ENCODE results near the gene SNAP23.

SNAP23 gene

DNA sequence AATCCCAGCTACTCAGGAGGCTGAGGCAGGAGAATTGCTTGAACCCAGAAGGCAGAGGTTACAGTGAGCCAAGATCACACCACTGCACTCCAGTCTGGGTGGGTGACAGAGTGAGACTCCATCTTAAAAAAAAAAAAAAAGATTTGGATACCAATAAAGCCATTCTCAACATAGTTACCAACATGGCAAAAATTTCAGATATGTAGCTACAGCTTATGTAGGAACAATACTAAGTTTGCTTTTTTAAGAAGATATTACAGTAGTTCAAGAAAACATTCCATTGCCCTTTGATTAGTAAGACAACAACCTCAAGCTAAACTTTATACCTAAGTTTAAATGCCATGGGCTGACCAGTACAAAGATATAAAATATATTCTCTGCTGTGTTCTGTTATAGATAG, 38.9 kb upstream of the SNAP23 start:
- TF ChIP-seq, protein P1, sequence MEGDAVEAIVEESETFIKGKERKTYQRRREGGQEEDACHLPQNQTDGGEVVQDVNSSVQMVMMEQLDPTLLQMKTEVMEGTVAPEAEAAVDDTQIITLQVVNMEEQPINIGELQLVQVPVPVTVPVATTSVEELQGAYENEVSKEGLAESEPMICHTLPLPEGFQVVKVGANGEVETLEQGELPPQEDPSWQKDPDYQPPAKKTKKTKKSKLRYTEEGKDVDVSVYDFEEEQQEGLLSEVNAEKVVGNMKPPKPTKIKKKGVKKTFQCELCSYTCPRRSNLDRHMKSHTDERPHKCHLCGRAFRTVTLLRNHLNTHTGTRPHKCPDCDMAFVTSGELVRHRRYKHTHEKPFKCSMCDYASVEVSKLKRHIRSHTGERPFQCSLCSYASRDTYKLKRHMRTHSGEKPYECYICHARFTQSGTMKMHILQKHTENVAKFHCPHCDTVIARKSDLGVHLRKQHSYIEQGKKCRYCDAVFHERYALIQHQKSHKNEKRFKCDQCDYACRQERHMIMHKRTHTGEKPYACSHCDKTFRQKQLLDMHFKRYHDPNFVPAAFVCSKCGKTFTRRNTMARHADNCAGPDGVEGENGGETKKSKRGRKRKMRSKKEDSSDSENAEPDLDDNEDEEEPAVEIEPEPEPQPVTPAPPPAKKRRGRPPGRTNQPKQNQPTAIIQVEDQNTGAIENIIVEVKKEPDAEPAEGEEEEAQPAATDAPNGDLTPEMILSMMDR (IDR thresholded peaks at IDR 0.05; ENCODE audit: control insufficient read depth, extremely low read depth, insufficient read depth): no peak
- H3K4me3 ChIP-seq (ENCODE audit: low read depth, low read length): no peak overlapping the region
- no peak for DNase-seq (ENCODE audit: low read depth)

- DNase-seq (ENCODE audit: low read depth): no peak
- H3K4me3 ChIP-seq (ENCODE audit: low read depth, low read length): no peak overlapping the region
- TF ChIP-seq, protein P1 (IDR thresholded peaks at IDR 0.05; ENCODE audit: control insufficient read depth, extremely low read depth, insufficient read depth): no peak
Observed at GRCh38 chr15:42456971-42457370, 38.5 kb upstream of the SNAP23 start.

DNA sequence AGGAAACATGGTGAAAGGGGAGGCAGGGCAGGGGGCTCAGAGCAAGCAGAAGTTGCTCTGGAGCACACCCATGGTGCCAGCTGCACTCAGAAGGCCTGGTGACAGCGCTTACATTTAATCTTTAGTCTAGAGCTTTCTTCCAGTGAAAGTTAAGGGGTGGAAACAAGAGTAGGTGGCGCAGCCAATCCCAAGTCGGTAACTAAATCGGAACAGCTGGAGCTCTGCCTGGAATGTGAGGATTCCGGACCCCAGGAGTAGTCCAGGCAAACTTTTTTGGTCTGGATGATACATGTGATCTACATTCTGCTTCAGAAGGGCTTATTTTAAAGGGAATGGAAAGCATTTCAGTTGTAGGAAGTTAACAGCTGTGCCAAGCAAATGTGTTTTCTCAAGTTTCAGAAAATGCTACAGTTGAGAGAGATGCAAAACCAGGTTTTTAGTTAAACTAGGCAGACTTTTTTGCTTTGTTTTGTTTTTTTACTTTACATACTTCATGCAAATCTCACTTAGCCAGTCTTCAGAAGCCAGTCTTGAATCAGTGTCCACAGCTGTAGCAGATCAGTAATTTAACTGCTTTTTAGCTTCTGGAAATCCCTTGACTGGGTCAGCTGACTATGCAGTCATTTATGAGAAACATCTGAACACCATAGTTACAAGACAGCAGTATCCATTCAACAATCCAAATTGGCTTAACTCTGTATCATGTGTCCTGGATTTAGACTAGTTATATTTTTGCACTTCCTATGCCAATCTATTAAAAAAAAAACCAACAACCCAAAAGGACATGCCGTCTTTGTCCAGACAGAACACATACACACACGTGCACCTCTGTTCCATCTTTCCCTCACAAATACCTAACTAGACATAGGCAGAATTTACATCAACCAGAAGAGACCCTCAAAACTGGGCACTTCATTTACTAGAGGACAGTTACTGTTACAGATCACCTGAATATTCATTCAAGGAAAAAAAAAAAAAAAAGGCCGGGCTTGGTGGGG, 37.7 kb upstream of the SNAP23 start:
- peak; percentile 18 for DNase-seq (ENCODE audit: low read depth)
- H3K4me3 ChIP-seq (ENCODE audit: low read depth, low read length): no peak overlapping the region
- TF ChIP-seq, protein P1 (IDR thresholded peaks at IDR 0.05; ENCODE audit: control insufficient read depth, extremely low read depth, insufficient read depth): no peak

GRCh38 chr15:42461261-42461660, 34.2 kb upstream of the SNAP23 start:
- TF ChIP-seq, protein P1 (IDR thresholded peaks at IDR 0.05; ENCODE audit: control insufficient read depth, extremely low read depth, insufficient read depth): no peak
- no peak overlapping the region for H3K4me3 ChIP-seq (ENCODE audit: low read depth, low read length)
- DNase-seq (ENCODE audit: low read depth): no peak

- H3K4me3 ChIP-seq (ENCODE audit: low read depth, low read length): no peak overlapping the region
- TF ChIP-seq, protein P1 (IDR thresholded peaks at IDR 0.05; ENCODE audit: control insufficient read depth, extremely low read depth, insufficient read depth): no peak
- no peak for DNase-seq (ENCODE audit: low read depth)
Observed at GRCh38 chr15:42465520-42466259, 29.7 kb upstream of the SNAP23 start.

GRCh38 chr15:42471002-42471401, 24.4 kb upstream of the SNAP23 start:
- no peak overlapping the region for H3K4me3 ChIP-seq (ENCODE audit: low read depth, low read length)
- TF ChIP-seq, protein P1 (IDR thresholded peaks at IDR 0.05; ENCODE audit: control insufficient read depth, extremely low read depth, insufficient read depth): no peak
- DNase-seq (ENCODE audit: low read depth): no peak
